Muscle of leg (tissue), 16 donors: ENCODE data around the gene OR4D9. TPM values are rescaled to one million over a fixed set of nuclear protein-coding genes. Genes with fewer than 3 reads are reported as not detected.
A peak's percentile ranks its signal among the peaks of the same experiment; 100 is the strongest.
"Not testable (repeated sequence)": the region's sequence is repeated elsewhere in the genome, so short reads cannot be mapped to it uniquely, and the experiment has no call there.

ENCODE experiments used
- DNase-seq: peaks from one replicate; pipeline ENCODE4 v3.0.0; 2013
- H3K27ac ChIP-seq: one replicate; pipeline ENCODE4 v1.5.1; 2013; ENCODE audit warnings: mild to moderate bottlenecking, low read length, control low read depth
- H3K27me3 ChIP-seq: one replicate; pipeline ENCODE4 v1.6.1; 2013; ENCODE audit warnings: low read length; ENCODE audit not compliant: control insufficient read depth, insufficient read depth
- H3K36me3 ChIP-seq: one replicate; pipeline ENCODE4 v1.6.1; 2013; ENCODE audit warnings: low read length; ENCODE audit not compliant: control insufficient read depth, insufficient read depth
- H3K4me1 ChIP-seq: one replicate; pipeline ENCODE4 v1.6.1; 2013; ENCODE audit warnings: low read length; ENCODE audit not compliant: control insufficient read depth, insufficient read depth
- H3K4me3 ChIP-seq: one replicate; pipeline ENCODE4 v1.5.1; 2013; ENCODE audit warnings: low read length, control low read depth
- H3K9me3 ChIP-seq: replicated peaks from 2 replicates; pipeline ENCODE4 v1.6.1; 2013; ENCODE audit warnings: low read depth, low read length; ENCODE audit not compliant: control insufficient read depth
- WGBS: methylation state at CpG from one replicate; pipeline ENCODE4 v1.1.5; 2013; ENCODE audit warnings: missing lambda C conversion rate; ENCODE audit not compliant: insufficient coverage; 5-methylcytosine and 5-hydroxymethylcytosine counted together
- long read RNA-seq, 11 donors: transcript quantifications; one replicate each; lab custom pipeline, GENCODE V29; 2026
- polyA plus RNA-seq, 8 donors: library from polyadenylated mRNA; unstranded; fragments of 120-200 nt; gene quantifications; one replicate each; pipeline versions ENCODE4 v1.2.1 to v1.2.3, GENCODE V29; 2013; ENCODE audit warnings: inconsistent platforms in 1 of 8, low replicate concordance in 1 of 8; ENCODE audit not compliant: insufficient read length in 8 of 8, insufficient read depth in 1 of 8
- total RNA-seq: library from RNA; stranded (reverse); fragments of 120-200 nt; gene quantifications from one replicate; pipeline ENCODE4 v1.2.4, GENCODE V29; 2013

The OR4D9 gene
- total RNA-seq (not detected), polyA plus RNA-seq (under 1 TPM; 0.01 to 0.18 (median 0.03) TPM)
- long read RNA-seq, donor 1 = 0 reads
- long read RNA-seq, donor 2 = 0 reads
- long read RNA-seq, donor 3 = 0 reads
- long read RNA-seq, donor 4 = 0 reads
- long read RNA-seq, donor 5 = 0 reads
- long read RNA-seq, donor 6, partial matches to known transcripts = 6 of 17 reads
- long read RNA-seq, donor 6, other reads (novel, unspliced or antisense) = 11 of 17 reads
- long read RNA-seq, donor 7 = 0 reads
- long read RNA-seq, donor 8 = 0 reads
- long read RNA-seq, donor 9 = 0 reads
- long read RNA-seq, donor 10 = 0 reads
- long read RNA-seq, donor 11 = 0 reads

DNA sequence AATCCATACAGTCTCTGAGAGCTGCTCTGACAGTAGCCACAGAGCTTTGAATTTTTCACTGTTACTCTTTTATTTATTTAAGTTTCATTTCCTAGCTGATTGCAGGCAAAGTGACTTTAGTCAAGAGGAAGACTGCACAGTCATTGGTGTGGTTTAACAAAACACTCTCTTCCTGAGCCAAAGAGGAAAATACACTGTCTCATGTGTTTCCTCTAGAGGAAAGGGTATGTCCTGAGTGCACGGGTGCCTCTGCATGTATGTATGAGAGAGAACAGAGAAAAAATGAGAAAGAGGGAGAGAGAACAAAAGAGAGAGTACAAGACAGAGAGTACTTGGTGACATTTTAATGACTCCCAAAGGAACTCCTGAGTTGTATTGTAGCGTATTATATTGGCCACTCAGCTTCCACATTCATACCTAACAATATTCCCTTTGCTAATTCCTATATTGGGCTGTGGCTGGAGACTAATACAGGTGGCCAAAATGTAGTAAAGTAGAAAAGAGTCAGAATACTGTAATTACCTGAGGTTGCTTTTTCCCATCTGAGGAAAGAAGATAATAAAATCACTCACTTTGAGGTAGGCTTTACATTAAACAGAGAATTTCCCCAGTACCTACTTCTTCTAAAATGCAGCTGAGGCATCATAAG is at the start of gene OR4D9:
Gene OR4D9, plus strand, starts transcription at position 599 of the 649 bp plus-strand sequence. CDS start 3,374 bp downstream, outside the sequence.
- Histone ChIP-seq H3K4me1 (no peaks in the 10 kb centered on the region), H3K4me3 (no peak within 1 kb of the TSS), H3K9me3 (no peaks in the 10 kb centered on the region), H3K27me3 (no peaks in the 10 kb centered on the region), H3K27ac (no peak within 1 kb of the TSS), H3K36me3 (no peaks in the 10 kb centered on the region)
- peak; percentile 54 for DNase-seq
- WGBS = 0% methylated on average over 1 of the region's 2 CpGs

DNA sequence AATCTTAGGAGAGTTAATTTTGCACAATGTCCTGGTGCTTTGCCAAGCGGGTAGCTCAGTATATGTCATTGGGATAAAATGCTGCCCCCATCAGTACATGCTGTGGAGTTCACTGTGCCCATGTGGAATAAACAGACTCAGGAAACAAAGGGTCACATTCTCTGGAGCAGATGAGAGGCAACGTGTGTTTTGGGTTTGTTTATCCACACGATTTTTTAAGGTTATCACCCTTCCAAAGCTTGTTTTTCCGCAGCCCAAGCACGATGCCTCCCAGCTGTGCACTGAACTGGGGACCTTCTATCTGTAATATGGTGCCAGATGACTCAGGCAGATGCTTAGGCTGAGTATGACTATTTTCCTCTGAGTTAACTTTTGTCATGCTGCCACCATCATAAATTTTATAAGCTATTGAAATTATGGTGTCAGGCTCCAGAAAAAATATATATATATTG is 48.1 kb upstream of the OR4D9 start:
- Histone ChIP-seq H3K27ac (no peak overlapping the region), H3K4me1 (no peaks in the 10 kb centered on the region), H3K4me3 (no peak overlapping the region), H3K36me3 (no peaks in the 10 kb centered on the region), H3K9me3 (no peaks in the 10 kb centered on the region), H3K27me3 (no peaks in the 10 kb centered on the region)
- WGBS = 40% methylated on average over 2 of the region's 5 CpGs
- DNase-seq = peak; percentile 90

DNA sequence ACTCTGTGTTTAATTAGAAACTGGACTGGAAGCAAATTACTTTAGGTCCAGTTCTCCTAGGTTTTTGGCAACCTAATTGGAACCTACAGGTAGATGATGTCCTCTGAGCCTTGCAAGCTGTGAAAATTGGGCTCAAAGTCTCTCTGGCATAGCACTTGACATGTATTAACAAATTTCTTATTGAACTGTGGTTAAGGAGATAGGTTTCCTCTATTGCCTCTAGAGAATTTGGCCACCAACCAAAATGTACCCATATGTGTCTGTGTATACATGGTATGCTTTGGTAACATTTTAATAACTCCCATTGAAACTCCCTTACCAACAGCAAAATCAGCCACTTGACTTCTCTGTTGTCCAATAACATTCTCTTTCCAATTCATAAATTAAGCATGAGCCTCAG is 38.3 kb upstream of the OR4D9 start, which contains the start of gene OR4D10:
Gene OR4D10, plus strand, starts transcription at position 301 of the 400 bp plus-strand sequence. CDS start 4,115 bp downstream, outside the sequence.
- H3K27me3 ChIP-seq = no peaks in the 10 kb centered on the region
- H3K36me3 ChIP-seq = no peaks in the 10 kb centered on the region
- H3K4me3 ChIP-seq = no peak within 1 kb of the TSS
- no peak within 1 kb of the TSS for H3K27ac ChIP-seq
- H3K4me1 ChIP-seq = no peaks in the 10 kb centered on the region
- H3K9me3 ChIP-seq = no peaks in the 10 kb centered on the region
- DNase-seq = no peak

DNA sequence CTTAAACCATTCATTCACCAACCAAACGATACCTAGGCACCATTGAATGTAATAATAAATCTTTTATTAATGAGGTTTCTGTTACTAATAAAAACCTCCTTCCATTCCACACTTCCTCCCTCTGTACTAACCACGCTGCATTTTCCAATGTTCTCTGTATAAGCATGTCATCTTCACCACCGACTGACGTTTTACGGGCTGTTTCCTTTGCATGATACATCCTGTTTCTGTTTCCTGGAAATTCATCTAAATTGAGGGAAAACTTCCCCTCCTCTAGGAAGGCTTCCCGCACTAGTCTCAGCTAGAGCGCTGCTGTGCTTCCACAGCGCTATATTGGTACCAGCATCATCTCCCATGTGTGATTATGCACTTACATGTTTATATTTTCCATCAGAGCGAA is 36.2 kb upstream of the OR4D9 start:
- no peak overlapping the region for H3K27ac ChIP-seq
- peak; percentile 5 for DNase-seq
- H3K27me3 ChIP-seq = no peaks in the 10 kb centered on the region
- 79% methylated on average over 4 of the region's 9 CpGs for WGBS
- no peaks in the 10 kb centered on the region for H3K9me3 ChIP-seq
- no peak overlapping the region for H3K4me3 ChIP-seq
- H3K36me3 ChIP-seq = no peaks in the 10 kb centered on the region
- no peaks in the 10 kb centered on the region for H3K4me1 ChIP-seq

DNA sequence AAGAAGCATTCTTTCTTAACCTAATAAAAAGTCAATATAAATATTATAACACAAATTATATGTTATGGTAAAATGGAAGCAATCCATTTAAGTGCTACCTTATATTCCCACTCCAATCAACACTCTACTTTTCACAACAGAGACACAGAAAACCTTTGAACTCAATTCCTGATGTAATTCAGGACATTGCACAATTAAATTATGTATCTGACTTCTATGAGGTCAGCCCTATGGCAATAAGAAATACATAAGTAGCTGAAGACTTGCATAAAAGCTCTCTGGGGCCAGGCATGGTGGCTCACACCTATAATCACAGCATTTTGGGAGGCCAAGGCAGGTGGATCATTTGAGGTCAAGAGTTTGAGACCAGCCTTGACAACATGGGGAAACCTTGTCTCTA is 31.4 kb upstream of the OR4D9 start:
- H3K27ac ChIP-seq = no peak overlapping the region
- DNase-seq = no peak
- H3K4me3 ChIP-seq = no peak overlapping the region
- no peaks in the 10 kb centered on the region for H3K27me3 ChIP-seq
- H3K36me3 ChIP-seq = no peaks in the 10 kb centered on the region
- no peaks in the 10 kb centered on the region for H3K4me1 ChIP-seq
- H3K9me3 ChIP-seq = no peaks in the 10 kb centered on the region

DNA sequence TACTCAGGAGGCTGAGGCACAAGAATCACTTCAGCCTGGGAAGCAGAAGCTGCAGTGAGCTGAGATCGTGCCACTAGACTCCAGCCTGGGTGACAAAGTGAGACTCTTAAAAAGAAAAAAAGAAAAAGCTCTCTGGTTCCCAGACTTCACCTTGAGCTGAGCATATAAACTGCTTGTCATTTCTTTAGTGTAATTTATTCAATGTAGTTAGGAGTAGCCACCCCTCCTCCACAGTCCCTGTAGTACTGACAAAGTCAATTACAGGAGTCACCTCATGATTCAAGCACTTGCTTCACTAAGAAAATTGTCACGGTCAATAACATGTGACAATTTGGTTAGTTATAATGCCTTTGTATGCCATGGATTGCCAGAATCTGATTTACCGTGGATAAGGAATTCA is 31.0 kb upstream of the OR4D9 start:
- Histone ChIP-seq H3K27ac (no peak overlapping the region), H3K9me3 (no peaks in the 10 kb centered on the region), H3K27me3 (no peaks in the 10 kb centered on the region), H3K36me3 (no peaks in the 10 kb centered on the region), H3K4me3 (no peak overlapping the region), H3K4me1 (no peaks in the 10 kb centered on the region)
- WGBS = no CpG with 5 or more reads among the region's 3 CpGs
- DNase-seq = no peak

DNA sequence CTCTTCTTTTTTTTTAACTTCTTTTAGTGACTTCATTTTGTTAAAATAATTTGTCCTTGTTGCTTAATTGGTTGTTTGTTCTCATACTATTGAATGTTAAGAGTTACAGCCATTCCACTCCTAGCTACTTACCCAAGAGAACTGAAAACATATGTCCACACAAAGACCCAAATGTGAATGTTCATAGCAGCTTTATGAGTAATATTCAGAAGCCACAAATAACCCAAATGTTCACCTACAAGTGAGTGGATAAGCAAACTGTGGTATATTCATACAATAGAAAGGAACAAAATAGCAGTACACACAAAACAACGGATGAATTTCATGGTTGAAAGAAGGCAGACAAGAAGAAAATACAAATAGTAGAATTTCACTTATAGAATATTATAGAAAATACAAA is 9.4 kb upstream of the OR4D9 start:
- Histone ChIP-seq H3K36me3 (no peaks in the 10 kb centered on the region), H3K4me1 (no peaks in the 10 kb centered on the region), H3K9me3 (no peaks in the 10 kb centered on the region), H3K27me3 (no peaks in the 10 kb centered on the region), H3K27ac (no peak overlapping the region), H3K4me3 (no peak overlapping the region)
- no CpG with 5 or more reads among the region's 1 CpG for WGBS
- no peak for DNase-seq

DNA sequence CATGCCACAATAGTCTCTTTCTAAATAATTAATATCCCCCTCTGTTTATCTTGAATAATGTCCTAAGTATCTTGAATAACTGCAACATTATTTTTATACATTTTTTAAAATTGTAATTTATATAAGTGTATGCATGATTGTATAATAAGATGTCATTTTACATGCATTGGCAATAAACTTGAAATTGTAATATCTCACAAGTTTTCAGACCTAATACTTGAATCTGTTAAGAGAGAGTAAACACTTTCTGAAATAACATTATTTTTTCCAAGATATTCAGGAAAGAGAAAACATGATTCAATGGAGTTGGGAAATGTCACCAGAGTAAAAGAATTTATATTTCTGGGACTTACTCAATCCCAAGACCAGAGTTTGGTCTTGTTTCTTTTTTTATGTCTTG is 8.1 kb upstream of the OR4D9 start, which contains the start of gene OR4D11:
Gene OR4D11, plus strand, starts transcription at position 301 of the 400 bp plus-strand sequence. Its CDS starts 0 bp downstream, at position 301.
- no peaks in the 10 kb centered on the region for H3K9me3 ChIP-seq
- H3K27me3 ChIP-seq = no peaks in the 10 kb centered on the region
- no peak for DNase-seq
- H3K36me3 ChIP-seq = no peaks in the 10 kb centered on the region
- no peak within 1 kb of the TSS for H3K4me3 ChIP-seq
- no peak within 1 kb of the TSS for H3K27ac ChIP-seq
- no peaks in the 10 kb centered on the region for H3K4me1 ChIP-seq

DNA sequence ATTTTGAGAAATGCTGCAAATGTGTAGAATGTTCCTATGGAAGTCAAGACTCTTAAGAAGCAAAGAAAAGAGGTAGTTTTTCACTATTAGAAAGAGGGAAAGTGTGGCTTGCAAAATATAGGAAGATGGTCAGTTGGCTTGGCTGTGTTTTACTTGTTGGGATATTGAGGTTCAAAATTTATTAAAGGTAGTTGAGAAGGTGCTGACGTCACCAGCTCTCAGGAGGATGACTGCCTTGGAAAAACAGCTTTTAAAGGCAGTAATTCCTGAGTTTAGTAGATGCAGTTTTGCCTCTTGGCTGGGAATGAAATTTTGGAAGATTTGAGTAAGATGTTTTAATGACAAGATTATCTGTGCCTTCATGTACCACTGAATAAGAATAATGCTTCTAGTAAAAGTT is 336 bp downstream of the OR4D9 start:
- no peaks in the 10 kb centered on the region for H3K36me3 ChIP-seq
- no peaks in the 10 kb centered on the region for H3K4me1 ChIP-seq
- no peaks in the 10 kb centered on the region for H3K9me3 ChIP-seq
- no peaks in the 10 kb centered on the region for H3K27me3 ChIP-seq
- no peak overlapping the region for H3K27ac ChIP-seq
- no peak for DNase-seq
- no peak overlapping the region for H3K4me3 ChIP-seq
- 25% methylated on average over 1 of the region's 1 CpG for WGBS

DNA sequence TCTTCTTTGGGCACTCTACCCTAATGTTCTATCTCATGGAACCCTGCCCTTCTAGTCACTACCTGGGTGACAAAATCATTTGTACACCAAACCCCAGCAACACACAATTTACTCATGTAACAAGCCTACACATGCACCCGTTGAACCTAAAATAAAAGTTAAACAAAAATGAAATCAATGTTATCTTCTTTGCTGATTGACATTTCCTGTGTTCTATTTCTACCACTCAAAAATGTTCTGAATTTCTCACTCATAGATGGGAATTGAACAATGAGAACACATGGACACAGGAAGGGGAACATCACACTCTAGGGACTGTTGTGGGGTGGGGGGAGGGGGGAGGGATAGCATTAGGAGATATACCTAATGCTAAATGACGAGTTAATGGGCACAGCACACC is 8.8 kb downstream of the OR4D9 start:
- H3K27me3 ChIP-seq, H3K9me3 ChIP-seq, H3K27ac ChIP-seq, DNase-seq, H3K4me3 ChIP-seq, H3K36me3 ChIP-seq, H3K4me1 ChIP-seq: not testable (repeated sequence)
- WGBS = no CpG with 5 or more reads among the region's 2 CpGs
